HG02623 (cell line): ENCODE data around the gene CAPN15.

Experiments
- ATAC-seq: cut with Tn5 transposase; IDR thresholded peaks from one replicate; pipeline ENCODE4 v1.9.1; 2021; ENCODE audit warnings: moderate library complexity; ENCODE audit not compliant: unreplicated experiment

CAPN15 gene

GRCh38 chr16:525123-525519, 2.4 kb upstream of the CAPN15 start:
- ATAC-seq = no peak

- ATAC-seq = no peak
Measured at GRCh38 chr16:525520-526180, 1.9 kb upstream of the CAPN15 start.

DNA sequence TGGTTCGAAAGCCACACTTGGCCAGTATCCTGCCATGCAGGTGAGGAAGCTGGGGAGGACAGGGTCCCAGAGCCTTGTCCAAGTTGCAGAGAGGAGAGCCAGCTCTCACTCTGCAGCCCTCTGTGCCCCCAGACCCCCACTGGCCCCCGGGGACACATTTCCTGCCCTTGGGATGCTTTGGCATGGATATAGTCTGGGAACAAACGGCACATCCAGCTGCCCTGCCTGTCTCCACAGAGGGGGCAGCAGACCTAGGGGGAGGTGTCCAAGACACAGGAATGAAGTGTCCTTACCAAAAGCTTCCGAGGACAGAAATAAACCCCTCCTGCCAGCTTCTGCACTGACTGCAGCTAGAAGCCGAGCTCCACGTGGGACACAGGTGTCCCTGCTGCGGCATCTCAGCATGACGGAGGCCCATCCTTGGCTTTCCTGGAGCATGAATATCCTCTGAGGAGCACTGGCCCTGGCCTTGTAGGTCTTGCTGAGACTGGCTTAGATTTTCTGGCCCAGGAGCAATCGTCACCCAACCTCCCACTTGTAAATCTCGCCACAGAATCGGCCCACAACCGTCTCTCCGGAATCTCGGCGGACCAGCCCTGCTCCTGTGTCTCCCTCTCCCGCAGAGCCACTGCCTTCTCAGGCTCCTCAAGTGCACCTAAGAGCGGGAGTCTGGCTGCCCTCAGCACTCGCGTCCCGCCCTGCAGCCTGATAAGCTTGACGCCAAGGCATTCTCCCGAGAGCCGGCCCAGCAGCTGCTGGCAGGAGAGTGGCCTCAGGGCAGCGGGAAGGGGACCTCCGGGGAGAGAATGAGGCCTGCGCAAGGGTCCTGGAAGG, 1.1 kb upstream of the CAPN15 start:
- ATAC-seq = no peak

- ATAC-seq = peak; percentile 4
Measured at GRCh38 chr16:528111-529011, 849 bp downstream of the CAPN15 start.

GRCh38 chr16:529012-529575, 1.6 kb downstream of the CAPN15 start:
- no peak for ATAC-seq

DNA sequence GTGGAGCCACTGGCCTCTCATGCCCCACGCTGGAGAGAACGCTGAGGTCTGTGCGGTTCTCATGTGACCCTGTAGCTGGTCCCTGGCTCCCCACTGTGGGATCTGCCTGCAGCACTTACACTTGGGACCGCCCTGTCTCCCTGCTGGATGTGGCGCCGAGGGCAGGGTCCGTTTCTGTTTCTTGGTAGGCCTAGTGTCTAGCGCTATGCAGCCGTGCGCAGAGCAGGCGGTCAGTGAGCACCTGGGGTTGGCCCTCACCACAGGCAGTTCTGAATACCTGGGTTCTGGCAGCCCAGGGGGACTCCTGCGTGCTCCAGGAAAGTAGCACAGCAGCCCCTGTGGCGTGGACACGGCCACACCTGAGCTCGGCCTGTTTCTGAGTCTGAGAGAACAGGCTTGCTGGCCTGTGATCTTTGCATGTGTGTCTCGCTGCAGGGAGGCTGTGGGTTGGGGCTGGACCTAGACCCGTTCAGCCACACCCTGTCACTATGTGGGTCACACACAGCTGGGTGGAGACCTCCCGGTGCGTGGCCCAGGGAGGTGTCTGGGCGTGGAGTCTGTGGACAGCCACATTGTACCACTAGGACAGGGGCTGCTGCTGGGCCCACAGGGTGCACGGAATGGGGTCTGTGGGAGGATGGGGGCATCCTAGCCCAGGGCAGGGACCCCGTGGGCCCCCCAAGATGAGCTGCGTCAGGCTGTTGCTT, 2.8 kb downstream of the CAPN15 start:
- ATAC-seq = no peak

- no peak for ATAC-seq
Measured at GRCh38 chr16:531494-532125, 4.1 kb downstream of the CAPN15 start.

GRCh38 chr16:533391-534123, 6.0 kb downstream of the CAPN15 start:
- ATAC-seq = no peak

DNA sequence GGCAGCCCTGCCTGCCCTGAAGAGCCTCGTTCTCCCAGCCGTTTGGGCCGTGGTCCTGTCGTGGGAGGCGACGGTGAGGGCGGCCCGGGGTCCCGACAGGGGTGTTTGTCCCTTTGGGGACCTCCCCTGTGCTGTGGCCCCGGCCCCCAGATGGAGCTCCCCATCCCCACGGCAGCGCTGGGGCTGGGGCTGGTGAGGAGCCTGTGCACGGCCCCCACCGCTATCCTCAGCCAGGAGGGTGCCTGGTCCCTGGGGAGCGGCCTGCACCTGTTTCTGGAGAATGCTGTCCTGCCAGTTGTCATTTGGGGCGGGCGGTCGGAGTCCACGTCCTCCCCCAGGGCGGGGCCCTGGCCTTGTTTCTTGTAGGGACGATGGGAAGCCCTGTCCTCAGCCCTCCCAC, 6.6 kb downstream of the CAPN15 start:
- ATAC-seq = no peak

DNA sequence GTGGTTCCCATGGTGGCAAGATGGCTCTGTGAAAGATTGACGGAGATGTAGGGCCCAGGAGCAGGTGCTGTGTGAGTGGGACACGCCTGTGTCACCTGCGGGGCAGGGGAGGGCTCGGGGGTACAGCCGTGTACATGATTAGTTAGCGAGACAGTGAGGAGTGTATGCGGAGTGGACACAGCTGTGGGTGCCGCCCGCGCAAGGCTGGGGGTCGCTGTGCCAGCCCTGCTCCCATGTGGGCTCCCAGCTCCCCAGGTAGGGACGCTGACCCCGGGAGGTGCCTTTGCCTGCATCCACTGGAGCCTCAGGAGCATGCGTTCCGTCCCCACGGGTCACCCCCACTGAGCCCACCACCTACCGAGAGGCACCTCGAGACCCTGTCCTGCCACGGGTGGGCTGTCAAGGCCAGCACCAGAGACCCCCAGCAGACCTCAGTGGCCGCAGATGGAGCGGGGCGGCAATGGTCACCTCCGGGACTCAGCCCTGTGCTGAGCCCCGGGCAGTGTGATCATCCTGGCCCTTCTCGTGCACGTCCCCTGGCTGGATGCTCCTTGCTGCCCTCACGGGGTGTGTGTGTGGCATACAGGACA, 7.4 kb downstream of the CAPN15 start:
- no peak for ATAC-seq

DNA sequence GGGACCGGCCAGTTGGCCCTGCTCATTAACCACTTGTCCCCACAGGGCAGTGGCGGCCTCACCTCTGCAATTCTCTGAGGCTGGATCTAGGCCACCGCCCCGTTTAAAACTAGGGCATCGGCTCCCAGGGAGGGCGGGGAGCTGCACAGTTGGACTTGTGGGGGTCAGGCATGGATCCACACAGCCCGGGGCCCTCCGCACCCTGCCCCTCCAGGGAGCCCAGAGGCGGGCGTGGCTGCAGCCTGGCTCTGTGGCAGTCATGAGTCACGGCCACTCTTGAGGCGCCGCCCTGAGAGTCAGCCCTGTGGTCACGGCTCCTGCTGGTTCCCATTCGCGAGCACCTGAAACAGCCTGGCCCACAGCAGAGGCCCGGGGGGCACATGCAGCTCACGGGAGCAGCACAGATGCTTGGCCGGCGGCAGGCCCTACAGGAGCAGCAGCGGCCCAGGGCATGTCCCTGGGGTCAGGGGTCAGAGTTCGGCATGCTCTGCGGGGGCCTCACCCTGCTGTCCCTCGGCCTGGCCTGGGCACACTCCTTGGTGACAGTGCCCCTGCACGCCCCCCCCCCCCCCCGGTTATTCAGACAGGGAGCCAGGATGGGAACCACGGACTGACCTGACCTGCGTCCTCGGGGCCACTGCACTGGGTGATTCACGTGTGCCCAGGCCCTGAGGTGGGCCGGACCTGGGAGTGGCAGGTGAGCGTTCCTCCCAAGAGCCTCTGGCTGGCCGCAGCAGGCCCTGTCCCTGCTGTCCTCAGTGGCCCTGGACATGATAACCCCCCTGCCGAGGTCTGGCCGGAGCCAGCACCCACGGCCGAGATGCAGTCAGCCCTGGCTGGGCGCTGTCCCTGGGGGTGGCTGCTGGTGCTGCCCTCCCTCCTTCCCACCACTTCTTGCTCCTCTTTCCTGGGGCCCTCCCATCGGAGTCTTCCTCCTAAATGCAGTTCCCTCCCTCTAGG, 8.2 kb downstream of the CAPN15 start:
- no peak for ATAC-seq

DNA sequence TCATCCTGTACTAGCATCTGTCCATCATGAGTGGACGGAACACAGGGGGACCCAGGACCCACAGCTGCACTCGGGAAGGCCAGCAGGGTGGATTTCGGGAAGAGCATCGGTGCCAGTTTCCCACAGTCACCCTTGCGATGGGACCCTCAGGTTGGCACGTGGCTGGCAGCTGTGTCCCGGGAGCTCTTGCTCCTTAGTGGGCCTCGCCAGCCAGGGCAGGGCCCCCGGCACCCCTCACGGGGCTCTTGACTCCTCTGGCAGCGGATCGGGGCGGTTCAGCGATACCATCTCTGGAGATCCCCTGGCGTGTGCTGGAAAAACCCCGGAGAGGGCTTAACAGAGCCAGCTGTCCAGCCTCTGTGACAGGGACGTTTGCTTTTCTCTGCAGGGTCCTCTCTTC, 9.2 kb downstream of the CAPN15 start:
- no peak for ATAC-seq

GRCh38 chr16:537415-538335, 10.2 kb downstream of the CAPN15 start:
- ATAC-seq = no peak

- ATAC-seq = no peak
Measured at GRCh38 chr16:539901-540530, 12.5 kb downstream of the CAPN15 start.

DNA sequence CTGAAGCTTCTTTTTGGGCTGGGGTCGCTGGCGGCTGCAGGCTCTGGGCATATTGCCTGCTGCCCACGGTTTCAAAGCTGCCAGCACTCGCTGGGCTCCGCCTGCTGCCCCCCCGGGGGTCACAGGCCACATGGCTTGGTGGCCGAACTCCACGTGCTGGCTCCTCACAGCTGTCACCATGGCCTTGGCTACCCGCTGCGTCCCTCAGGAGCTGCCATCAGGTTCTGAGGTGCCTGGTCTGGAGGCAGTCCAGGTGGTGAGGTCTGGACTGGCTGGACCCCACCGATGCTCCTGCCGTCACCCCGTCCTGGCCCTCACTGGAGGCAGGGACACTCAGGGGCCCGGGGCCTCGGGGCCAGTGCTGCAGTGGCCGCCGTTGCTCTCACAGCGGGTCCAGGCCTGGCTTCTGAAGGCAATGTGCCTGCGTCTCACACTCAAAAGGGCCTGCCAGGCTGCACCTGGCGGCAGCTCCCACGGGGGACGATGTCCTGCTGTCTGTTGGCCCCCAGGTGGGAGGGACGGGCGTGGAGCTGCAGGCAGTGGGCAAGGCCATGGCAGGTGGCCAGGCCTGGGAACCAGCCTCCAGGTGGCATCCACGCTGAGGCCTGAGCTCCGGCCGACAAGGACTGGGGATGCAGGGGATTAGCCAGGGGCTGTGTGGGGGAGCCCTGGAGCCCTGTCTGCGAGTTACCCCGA, 13.3 kb downstream of the CAPN15 start:
- ATAC-seq = no peak
